Skeletal muscle satellite cell (primary cell): ENCODE results near the gene AMFR.

ENCODE experiments used
- H3K27me3 ChIP-seq: 2 replicates; pipeline ENCODE4 v1.7.0; 2013; ENCODE audit warnings: low read length; ENCODE audit not compliant: control insufficient read depth, insufficient read depth
- H3K36me3 ChIP-seq: 2 replicates; pipeline ENCODE4 v1.7.0; 2013; ENCODE audit warnings: mild to moderate bottlenecking, control low read depth, low read length; ENCODE audit not compliant: insufficient read depth
- H3K4me1 ChIP-seq: 2 replicates; pipeline ENCODE4 v1.7.0; 2013; ENCODE audit warnings: low read length; ENCODE audit not compliant: control insufficient read depth, insufficient read depth
- H3K4me2 ChIP-seq: 2 replicates; pipeline ENCODE4 v1.7.0; 2013; ENCODE audit warnings: mild to moderate bottlenecking, low read length
- H3K4me3 ChIP-seq: 2 replicates; pipeline ENCODE4 v1.7.0; 2013; ENCODE audit warnings: low read length
- H3K9ac ChIP-seq: 2 replicates; pipeline ENCODE4 v1.7.0; 2013; ENCODE audit warnings: mild to moderate bottlenecking, low read depth, low read length, moderate library complexity
- H3K9me3 ChIP-seq: replicated peaks from 2 replicates; pipeline ENCODE4 v1.7.0; 2013; ENCODE audit warnings: mild to moderate bottlenecking, control low read depth, low read length

The AMFR gene

DNA sequence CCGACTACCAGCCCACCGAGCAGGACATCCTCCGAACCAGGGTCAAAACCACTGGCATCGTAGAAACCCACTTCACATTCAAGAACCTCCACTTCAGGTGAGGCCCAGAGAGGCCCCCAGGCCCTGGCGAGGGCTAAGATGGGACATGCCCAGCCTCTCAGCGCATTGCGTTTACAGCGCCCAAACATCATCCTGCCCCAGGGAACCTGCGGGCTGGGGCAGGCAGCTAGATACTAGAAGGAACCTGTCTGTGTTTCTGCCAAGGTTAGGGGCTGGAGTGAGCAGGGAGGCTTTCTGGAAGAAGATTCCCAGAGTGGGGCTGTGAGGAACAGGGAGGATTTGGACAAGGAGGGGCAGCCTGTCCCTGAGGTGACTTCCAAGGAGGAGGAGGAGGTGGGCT, 90.6 kb downstream of the AMFR start:
- H3K4me1 ChIP-seq: peaks cover 3% of the 10 kb centered on the region
- no peaks in the 10 kb centered on the region for H3K27me3 ChIP-seq
- H3K4me2 ChIP-seq: no peak overlapping the region
- no peaks in the 10 kb centered on the region for H3K36me3 ChIP-seq
- H3K9ac ChIP-seq: no peak overlapping the region
- no peak overlapping the region for H3K4me3 ChIP-seq
- H3K9me3 ChIP-seq: no peaks in the 10 kb centered on the region

DNA sequence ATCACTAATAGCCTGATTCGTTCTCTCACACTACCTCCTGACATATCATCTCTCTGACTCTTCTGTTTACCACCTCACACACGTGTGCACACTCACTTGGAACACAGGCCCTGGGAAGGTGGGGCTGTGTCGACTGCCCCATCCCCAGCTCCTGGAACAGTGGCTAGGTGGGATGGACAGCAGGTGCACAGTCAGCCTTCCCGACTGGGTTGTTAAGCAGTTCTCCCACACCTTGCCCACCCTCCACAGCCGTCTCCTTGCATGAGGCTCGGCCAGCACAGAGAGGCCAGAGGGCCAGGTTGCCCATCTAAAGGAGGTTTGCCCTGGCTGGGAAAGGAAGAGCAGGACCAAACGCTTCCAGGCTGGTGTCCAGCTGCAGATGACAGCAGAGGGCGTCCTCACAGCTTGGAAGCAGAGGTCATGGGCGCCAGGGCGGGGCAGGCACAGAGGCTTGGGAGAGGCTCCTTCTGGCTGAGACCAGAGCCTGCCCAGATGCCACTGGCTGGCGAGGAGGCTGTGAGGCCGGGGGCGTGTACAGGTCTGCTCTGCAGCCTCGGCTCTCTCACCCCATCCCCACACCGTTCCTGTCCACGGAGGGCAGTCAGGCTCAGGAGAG, 92.8 kb downstream of the AMFR start:
- no peaks in the 10 kb centered on the region for H3K9me3 ChIP-seq
- H3K9ac ChIP-seq: no peak overlapping the region
- H3K36me3 ChIP-seq: no peaks in the 10 kb centered on the region
- peak overlapping the region; percentile 71 for H3K4me2 ChIP-seq
- peaks cover 9% of the 10 kb centered on the region for H3K27me3 ChIP-seq
- H3K4me1 ChIP-seq: peaks cover 3% of the 10 kb centered on the region
- peak overlapping the region; percentile 43 for H3K4me3 ChIP-seq

DNA sequence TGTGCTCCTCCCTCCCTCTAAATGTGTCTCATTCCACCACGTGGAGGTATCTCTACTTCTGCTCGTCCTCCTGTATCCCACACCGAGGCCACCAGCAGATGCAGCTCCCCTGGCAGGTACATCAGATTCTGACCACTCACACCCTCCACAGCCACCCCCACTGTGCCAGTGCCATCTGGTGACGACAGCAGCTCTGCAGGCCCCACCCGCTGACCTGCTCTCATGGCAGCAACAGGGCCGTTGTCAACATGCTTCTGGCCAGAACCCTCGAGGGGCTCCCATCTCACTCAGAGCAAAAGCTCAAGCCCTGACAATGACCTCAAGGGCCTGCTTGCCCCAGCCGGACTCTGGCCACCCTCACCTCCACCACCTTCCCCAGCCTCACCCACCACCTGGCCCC, 93.4 kb downstream of the AMFR start:
- Histone ChIP-seq H3K36me3 (no peaks in the 10 kb centered on the region), H3K4me1 (peaks cover 3% of the 10 kb centered on the region), H3K27me3 (peaks cover 9% of the 10 kb centered on the region), H3K4me2 (no peak overlapping the region), H3K9me3 (no peaks in the 10 kb centered on the region), H3K9ac (no peak overlapping the region), H3K4me3 (no peak overlapping the region)

DNA sequence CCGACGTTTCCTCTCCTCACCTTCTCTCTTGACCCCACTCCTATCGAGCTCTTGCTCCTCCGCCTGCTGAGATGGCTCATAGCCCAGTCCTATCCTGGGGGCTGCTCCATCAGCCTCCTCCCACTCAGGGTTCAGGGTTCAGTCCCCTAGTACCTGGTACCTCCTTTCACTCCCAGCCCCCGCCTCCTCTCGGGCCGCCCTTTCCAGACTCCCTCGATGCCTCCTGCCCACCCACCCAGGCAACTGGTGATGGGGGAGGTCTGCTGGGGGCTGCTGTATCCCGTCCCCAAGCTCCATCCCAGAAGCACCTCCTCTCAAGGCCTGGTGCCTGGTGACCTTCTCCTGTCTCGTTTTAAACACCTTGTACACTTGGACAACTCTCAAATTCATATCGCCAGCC, 93.9 kb downstream of the AMFR start:
- Histone ChIP-seq H3K4me1 (peaks cover 3% of the 10 kb centered on the region), H3K9ac (no peak overlapping the region), H3K36me3 (no peaks in the 10 kb centered on the region), H3K4me2 (no peak overlapping the region), H3K27me3 (peaks cover 11% of the 10 kb centered on the region), H3K4me3 (no peak overlapping the region), H3K9me3 (no peaks in the 10 kb centered on the region)

GRCh38 chr16:56330476-56330875, 94.9 kb downstream of the AMFR start:
- no peak overlapping the region for H3K4me3 ChIP-seq
- no peaks in the 10 kb centered on the region for H3K36me3 ChIP-seq
- H3K4me2 ChIP-seq: no peak overlapping the region
- H3K27me3 ChIP-seq: peaks cover 16% of the 10 kb centered on the region
- no peaks in the 10 kb centered on the region for H3K9me3 ChIP-seq
- H3K9ac ChIP-seq: no peak overlapping the region
- H3K4me1 ChIP-seq: peaks cover 3% of the 10 kb centered on the region

DNA sequence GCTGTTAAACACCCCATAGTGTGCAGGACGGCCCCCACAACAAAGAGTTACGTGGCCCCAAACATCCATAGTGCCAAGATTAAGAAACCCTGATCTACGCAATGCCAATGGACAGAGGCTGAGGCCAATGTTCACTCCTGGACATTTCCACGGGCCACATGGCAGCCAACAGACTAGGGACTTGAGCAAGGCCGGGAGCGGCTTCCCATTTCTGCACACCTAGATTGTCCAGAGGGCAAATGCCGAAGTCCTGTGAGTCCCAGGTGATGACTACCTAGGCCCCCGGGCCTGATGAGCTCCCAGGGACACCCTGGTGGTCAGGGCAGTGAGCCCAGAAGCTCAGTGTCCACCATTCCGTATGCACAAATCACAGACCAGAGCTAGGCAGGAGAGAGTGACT, 95.5 kb downstream of the AMFR start:
- Histone ChIP-seq H3K4me3 (no peak overlapping the region), H3K4me2 (no peak overlapping the region), H3K4me1 (peaks cover 3% of the 10 kb centered on the region), H3K9me3 (no peaks in the 10 kb centered on the region), H3K9ac (no peak overlapping the region), H3K36me3 (no peaks in the 10 kb centered on the region), H3K27me3 (peaks cover 16% of the 10 kb centered on the region)

DNA sequence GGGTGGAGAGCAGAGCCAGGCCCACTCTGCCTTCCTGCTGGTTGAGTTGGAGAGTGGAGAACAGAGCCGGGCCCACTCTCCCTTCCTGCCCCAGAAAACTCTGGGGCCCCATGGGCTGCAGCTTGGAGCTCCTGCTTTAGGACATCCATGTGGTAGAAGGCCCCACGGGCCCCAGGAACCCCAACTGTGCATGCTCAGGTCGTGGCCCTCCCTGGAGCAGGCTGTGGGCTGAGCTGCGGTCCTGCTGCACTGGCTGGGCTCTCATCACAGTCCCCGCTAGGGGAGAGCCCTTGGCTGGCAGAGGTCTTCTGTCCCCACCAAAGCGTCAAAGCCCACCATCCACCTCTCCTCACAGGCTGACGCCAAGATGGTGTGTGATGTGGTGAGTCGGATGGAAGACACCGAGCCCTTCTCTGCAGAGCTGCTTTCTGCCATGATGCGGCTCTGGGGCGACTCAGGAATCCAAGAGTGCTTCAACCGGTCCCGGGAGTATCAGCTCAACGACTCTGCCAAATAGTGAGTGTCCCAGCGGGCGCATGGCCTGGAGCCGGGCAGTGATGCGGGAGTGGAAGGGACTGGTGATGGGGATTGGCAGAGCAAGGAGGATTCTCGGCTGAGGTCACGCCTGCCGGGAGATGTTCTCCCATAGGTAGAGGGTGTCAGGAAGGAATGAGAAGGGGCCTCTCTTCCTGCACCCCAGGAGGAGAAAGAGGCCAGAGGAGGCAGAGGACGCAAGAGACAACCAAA, 96.9 kb downstream of the AMFR start:
- Histone ChIP-seq H3K9me3 (no peaks in the 10 kb centered on the region), H3K4me2 (no peak overlapping the region), H3K9ac (no peak overlapping the region), H3K27me3 (peaks cover 18% of the 10 kb centered on the region), H3K4me1 (peaks cover 3% of the 10 kb centered on the region), H3K36me3 (no peaks in the 10 kb centered on the region), H3K4me3 (no peak overlapping the region)

GRCh38 chr16:56327929-56328258, 97.5 kb downstream of the AMFR start:
- H3K4me2 ChIP-seq: no peak overlapping the region
- H3K4me1 ChIP-seq: peaks cover 2% of the 10 kb centered on the region
- no peak overlapping the region for H3K9ac ChIP-seq
- no peaks in the 10 kb centered on the region for H3K36me3 ChIP-seq
- H3K9me3 ChIP-seq: no peaks in the 10 kb centered on the region
- H3K27me3 ChIP-seq: peaks cover 22% of the 10 kb centered on the region
- no peak overlapping the region for H3K4me3 ChIP-seq

- Histone ChIP-seq H3K4me3 (no peak overlapping the region), H3K27me3 (peaks cover 22% of the 10 kb centered on the region), H3K4me1 (no peaks in the 10 kb centered on the region), H3K9ac (no peak overlapping the region), H3K4me2 (no peak overlapping the region), H3K9me3 (no peaks in the 10 kb centered on the region), H3K36me3 (no peaks in the 10 kb centered on the region)
Measured at GRCh38 chr16:56327071-56327928, 98.0 kb downstream of the AMFR start.

- Histone ChIP-seq H3K4me3 (no peak overlapping the region), H3K4me2 (no peak overlapping the region), H3K27me3 (peaks cover 22% of the 10 kb centered on the region), H3K9ac (no peak overlapping the region), H3K4me1 (no peaks in the 10 kb centered on the region), H3K36me3 (no peaks in the 10 kb centered on the region), H3K9me3 (no peaks in the 10 kb centered on the region)
Measured at GRCh38 chr16:56325956-56326355, 99.4 kb downstream of the AMFR start.

DNA sequence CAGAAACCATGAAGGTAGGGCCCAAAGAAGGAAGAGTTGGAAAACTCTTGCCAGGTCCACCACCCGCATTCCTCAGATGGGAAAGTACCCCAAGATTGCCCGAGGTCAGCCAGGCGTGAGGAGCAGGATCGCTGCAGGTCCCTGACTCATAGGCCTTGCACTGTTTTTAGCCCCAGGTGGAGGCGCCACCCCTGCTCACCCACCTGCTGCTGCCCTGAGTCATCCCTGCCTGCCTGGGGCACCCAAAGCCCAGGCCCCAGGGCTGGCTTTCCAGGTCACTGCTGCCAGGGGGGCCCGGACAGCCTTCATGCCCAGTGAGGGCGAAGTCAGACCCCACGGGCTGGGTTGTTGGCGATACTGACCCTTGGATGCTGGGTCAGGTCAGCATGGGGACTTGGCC, 100.9 kb downstream of the AMFR start:
- Histone ChIP-seq H3K9ac (no peak overlapping the region), H3K36me3 (no peaks in the 10 kb centered on the region), H3K4me3 (no peak overlapping the region), H3K27me3 (peaks cover 25% of the 10 kb centered on the region), H3K4me2 (no peak overlapping the region), H3K4me1 (no peaks in the 10 kb centered on the region), H3K9me3 (no peaks in the 10 kb centered on the region)
